Liver (tissue), 3 donors: ENCODE results near the gene PDE4B.

Source experiments
- RAD21 ChIP-seq, 2 donors: IDR thresholded peaks; 2 replicates each; pipeline ENCODE4 v1.6.1; 2016; ENCODE audit warnings: antibody characterized with exemption in 2 of 2, mild to moderate bottlenecking in 2 of 2
- TAF1 ChIP-seq: conservative IDR thresholded peaks from 2 replicates; pipeline ENCODE4 v1.6.1; 2016; ENCODE audit warnings: antibody characterized with exemption, mild to moderate bottlenecking
- TF ChIP-seq, protein P1 (sequence below): fragments of 150-350 bp; IDR thresholded peaks from 2 replicates; pipeline ENCODE4 v1.5.1; 2017; ENCODE audit warnings: improper control_type of control experiment, low read depth, low read length; ENCODE audit not compliant: missing input control
- TF ChIP-seq, protein P2 (sequence below): IDR thresholded peaks from 2 replicates; pipeline ENCODE4 v1.6.1; 2016; ENCODE audit warnings: antibody characterized with exemption, mild to moderate bottlenecking
- TF ChIP-seq, protein P3 (sequence below): IDR thresholded peaks from 2 replicates; pipeline ENCODE4 v1.6.1; 2016; ENCODE audit warnings: antibody characterized with exemption
- TF ChIP-seq, protein P4 (sequence below): IDR thresholded peaks from 2 replicates; pipeline ENCODE4 v1.6.1; 2016; ENCODE audit warnings: antibody characterized with exemption
- donor health status: healthy.
- donor health status: healthy.

- no peak for TF ChIP-seq TAF1
- TF ChIP-seq, protein P1, sequence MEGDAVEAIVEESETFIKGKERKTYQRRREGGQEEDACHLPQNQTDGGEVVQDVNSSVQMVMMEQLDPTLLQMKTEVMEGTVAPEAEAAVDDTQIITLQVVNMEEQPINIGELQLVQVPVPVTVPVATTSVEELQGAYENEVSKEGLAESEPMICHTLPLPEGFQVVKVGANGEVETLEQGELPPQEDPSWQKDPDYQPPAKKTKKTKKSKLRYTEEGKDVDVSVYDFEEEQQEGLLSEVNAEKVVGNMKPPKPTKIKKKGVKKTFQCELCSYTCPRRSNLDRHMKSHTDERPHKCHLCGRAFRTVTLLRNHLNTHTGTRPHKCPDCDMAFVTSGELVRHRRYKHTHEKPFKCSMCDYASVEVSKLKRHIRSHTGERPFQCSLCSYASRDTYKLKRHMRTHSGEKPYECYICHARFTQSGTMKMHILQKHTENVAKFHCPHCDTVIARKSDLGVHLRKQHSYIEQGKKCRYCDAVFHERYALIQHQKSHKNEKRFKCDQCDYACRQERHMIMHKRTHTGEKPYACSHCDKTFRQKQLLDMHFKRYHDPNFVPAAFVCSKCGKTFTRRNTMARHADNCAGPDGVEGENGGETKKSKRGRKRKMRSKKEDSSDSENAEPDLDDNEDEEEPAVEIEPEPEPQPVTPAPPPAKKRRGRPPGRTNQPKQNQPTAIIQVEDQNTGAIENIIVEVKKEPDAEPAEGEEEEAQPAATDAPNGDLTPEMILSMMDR, result no peak
- TF ChIP-seq, protein P2, sequence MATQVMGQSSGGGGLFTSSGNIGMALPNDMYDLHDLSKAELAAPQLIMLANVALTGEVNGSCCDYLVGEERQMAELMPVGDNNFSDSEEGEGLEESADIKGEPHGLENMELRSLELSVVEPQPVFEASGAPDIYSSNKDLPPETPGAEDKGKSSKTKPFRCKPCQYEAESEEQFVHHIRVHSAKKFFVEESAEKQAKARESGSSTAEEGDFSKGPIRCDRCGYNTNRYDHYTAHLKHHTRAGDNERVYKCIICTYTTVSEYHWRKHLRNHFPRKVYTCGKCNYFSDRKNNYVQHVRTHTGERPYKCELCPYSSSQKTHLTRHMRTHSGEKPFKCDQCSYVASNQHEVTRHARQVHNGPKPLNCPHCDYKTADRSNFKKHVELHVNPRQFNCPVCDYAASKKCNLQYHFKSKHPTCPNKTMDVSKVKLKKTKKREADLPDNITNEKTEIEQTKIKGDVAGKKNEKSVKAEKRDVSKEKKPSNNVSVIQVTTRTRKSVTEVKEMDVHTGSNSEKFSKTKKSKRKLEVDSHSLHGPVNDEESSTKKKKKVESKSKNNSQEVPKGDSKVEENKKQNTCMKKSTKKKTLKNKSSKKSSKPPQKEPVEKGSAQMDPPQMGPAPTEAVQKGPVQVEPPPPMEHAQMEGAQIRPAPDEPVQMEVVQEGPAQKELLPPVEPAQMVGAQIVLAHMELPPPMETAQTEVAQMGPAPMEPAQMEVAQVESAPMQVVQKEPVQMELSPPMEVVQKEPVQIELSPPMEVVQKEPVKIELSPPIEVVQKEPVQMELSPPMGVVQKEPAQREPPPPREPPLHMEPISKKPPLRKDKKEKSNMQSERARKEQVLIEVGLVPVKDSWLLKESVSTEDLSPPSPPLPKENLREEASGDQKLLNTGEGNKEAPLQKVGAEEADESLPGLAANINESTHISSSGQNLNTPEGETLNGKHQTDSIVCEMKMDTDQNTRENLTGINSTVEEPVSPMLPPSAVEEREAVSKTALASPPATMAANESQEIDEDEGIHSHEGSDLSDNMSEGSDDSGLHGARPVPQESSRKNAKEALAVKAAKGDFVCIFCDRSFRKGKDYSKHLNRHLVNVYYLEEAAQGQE, result no peak
- TF ChIP-seq, protein P3, sequence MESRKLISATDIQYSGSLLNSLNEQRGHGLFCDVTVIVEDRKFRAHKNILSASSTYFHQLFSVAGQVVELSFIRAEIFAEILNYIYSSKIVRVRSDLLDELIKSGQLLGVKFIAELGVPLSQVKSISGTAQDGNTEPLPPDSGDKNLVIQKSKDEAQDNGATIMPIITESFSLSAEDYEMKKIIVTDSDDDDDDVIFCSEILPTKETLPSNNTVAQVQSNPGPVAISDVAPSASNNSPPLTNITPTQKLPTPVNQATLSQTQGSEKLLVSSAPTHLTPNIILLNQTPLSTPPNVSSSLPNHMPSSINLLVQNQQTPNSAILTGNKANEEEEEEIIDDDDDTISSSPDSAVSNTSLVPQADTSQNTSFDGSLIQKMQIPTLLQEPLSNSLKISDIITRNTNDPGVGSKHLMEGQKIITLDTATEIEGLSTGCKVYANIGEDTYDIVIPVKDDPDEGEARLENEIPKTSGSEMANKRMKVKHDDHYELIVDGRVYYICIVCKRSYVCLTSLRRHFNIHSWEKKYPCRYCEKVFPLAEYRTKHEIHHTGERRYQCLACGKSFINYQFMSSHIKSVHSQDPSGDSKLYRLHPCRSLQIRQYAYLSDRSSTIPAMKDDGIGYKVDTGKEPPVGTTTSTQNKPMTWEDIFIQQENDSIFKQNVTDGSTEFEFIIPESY, result no peak
- no peak for TF ChIP-seq RAD21 (IDR thresholded peaks at IDR 0.05)
- TF ChIP-seq, protein P4, sequence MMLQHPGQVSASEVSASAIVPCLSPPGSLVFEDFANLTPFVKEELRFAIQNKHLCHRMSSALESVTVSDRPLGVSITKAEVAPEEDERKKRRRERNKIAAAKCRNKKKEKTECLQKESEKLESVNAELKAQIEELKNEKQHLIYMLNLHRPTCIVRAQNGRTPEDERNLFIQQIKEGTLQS, result no peak
Observed at GRCh38 chr1:66095190-66095589, 302.5 kb downstream of the PDE4B start.
